HUES48 (cell line): ENCODE measurements around the gene MTCH2.
"Not testable (repeated sequence)": the region's sequence is repeated elsewhere in the genome, so short reads cannot be mapped to it uniquely, and the experiment has no call there.

Experiments used
- H3K27ac ChIP-seq: one replicate; pipeline ENCODE4 v1.7.0; 2013; ENCODE audit warnings: low read depth, low read length, inconsistent platforms
- H3K27me3 ChIP-seq: 2 replicates; pipeline ENCODE4 v1.6.1; 2013; ENCODE audit warnings: mild to moderate bottlenecking, low read length; ENCODE audit not compliant: control insufficient read depth, insufficient read depth
- H3K36me3 ChIP-seq: 2 replicates; pipeline ENCODE4 v1.6.1; 2013; ENCODE audit warnings: low read length; ENCODE audit not compliant: control insufficient read depth, insufficient read depth
- H3K4me1 ChIP-seq: 2 replicates; pipeline ENCODE4 v1.6.1; 2013; ENCODE audit warnings: mild to moderate bottlenecking, low read length; ENCODE audit not compliant: control insufficient read depth, insufficient read depth
- H3K4me3 ChIP-seq: 2 replicates; pipeline ENCODE4 v1.5.1; 2013; ENCODE audit warnings: mild to moderate bottlenecking, low read depth, low read length
- H3K9ac ChIP-seq: 2 replicates; pipeline ENCODE4 v1.6.1; 2013; ENCODE audit warnings: mild to moderate bottlenecking, low read depth, low read length, moderate library complexity
- H3K9me3 ChIP-seq: 2 replicates; pipeline ENCODE4 v1.6.1; 2013; ENCODE audit warnings: low read length; ENCODE audit not compliant: control insufficient read depth, insufficient read depth

Gene MTCH2

DNA sequence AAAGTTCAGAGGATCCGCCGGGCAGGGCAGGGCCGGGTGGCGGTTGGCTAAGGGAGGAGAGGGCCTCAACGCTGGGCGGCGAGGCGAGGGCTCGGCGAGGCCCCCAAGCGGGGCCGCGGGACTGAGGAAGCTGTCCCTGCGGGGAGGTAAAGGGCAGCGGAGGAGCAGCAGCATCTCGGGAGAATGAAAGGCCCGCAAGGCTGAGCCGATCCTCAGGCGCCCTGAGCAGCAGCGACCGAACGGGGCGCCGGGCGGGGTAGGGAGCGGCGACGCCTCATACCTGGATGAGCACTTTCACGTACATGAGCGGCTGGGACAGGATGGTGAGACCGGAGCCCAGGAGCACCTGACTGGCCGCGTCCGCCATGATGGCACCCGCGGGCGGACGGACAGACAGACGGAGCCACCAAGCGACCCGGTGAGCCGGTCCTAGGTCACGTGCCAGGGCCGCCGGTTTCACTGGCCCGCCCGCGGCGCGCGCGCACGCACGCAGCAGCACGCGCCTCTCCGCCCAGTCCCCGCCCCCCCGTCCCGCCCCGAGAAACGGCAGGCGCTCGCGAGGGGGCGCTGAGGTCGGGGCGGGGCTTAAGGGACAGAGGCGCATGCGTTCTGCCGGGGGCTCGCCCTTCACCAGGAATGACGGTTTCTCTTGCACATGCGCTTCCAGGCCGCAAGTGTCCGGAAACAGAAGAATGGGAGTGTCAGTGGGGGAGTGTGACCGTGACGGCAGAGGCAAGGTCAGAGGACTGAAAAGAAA lies at the start of gene MTCH2:
MTCH2 (minus strand) TSS at position 461 of the 757 bp plus-strand sequence; CDS start at position 367, 94 bp downstream.
- peak within 1 kb of the TSS; percentile 93 for H3K9ac ChIP-seq
- peaks cover 6% of the 10 kb centered on the region for H3K4me1 ChIP-seq
- peak within 1 kb of the TSS; percentile 96 for H3K4me3 ChIP-seq
- H3K36me3 ChIP-seq = peaks cover 24% of the 10 kb centered on the region
- H3K27ac ChIP-seq = peak within 1 kb of the TSS; percentile 90
- H3K9me3 ChIP-seq = no peaks in the 10 kb centered on the region
- H3K27me3 ChIP-seq = no peaks in the 10 kb centered on the region

DNA sequence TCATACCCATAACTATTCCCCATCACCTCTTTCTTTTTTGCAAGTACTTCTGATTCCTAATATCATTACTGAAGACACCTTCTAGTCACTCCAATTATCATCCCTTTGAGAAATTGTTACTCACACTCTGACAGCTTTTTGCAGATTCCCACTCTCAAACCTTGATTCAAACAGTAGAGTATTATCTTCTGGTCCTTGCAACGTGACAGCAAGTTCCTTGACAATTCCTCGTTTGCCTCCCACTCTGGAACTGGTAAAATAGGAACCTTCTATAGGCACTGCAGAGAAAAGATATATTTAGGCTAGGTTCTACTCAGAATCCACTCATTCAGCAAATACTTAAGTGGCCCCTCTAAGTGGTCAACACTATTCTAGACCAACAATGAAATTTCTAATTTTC lies 49.6 kb upstream of the MTCH2 start:
- Histone ChIP-seq H3K27ac (no peak overlapping the region), H3K36me3 (no peaks in the 10 kb centered on the region), H3K9ac (no peak overlapping the region)

DNA sequence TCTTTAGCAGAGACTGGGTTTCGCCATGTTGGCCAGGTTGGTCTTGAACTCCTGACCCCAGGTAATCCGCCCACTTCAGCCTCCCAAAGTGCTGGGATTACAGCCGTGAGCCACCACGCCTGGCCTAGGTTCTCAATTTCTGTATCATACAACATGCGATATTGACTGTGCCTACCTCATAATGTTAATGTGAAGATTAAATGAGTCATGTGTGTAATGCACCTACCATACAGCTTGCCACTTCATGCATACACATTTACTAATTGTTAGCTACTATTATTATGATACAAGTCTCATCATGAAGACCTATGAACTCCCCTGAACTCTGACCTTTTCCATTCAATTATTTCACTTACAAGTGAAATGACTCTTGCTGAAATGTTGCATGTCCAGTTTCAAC lies 47.1 kb upstream of the MTCH2 start:
- H3K27me3 ChIP-seq = no peaks in the 10 kb centered on the region
- H3K9me3 ChIP-seq = no peaks in the 10 kb centered on the region
- H3K36me3 ChIP-seq = no peaks in the 10 kb centered on the region
- H3K4me1 ChIP-seq = no peaks in the 10 kb centered on the region
- H3K9ac ChIP-seq = no peak overlapping the region
- H3K4me3 ChIP-seq = no peak overlapping the region
- H3K27ac ChIP-seq = no peak overlapping the region

More for the DNA sequence above, 49.6 kb upstream of the MTCH2 start:
- H3K4me3 ChIP-seq = no peak overlapping the region
- H3K27me3 ChIP-seq = no peaks in the 10 kb centered on the region
- no peaks in the 10 kb centered on the region for H3K9me3 ChIP-seq
- H3K4me1 ChIP-seq = no peaks in the 10 kb centered on the region

DNA sequence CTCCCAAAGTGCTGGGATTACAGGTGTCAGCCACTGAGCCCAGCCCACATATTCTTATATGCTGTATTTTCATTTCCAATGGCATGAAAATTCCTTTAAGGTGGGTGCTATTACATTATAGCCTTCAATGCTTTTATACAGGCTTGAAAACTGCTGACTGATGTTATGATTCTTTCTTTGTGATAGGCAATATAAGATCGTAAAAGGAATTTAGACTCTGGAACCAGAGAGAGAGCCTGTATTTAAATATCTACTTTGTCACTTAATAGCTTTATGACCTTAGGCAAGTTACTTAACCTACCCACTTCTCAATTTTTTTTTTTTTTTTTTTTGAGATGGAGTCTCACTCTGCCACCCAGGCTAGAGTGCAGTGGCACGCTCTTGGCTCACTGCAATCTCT lies 46.6 kb upstream of the MTCH2 start:
- no peaks in the 10 kb centered on the region for H3K36me3 ChIP-seq
- no peak overlapping the region for H3K9ac ChIP-seq
- H3K4me3 ChIP-seq = no peak overlapping the region
- H3K27me3 ChIP-seq = no peaks in the 10 kb centered on the region
- H3K9me3 ChIP-seq = no peaks in the 10 kb centered on the region
- H3K27ac ChIP-seq = no peak overlapping the region
- H3K4me1 ChIP-seq = no peaks in the 10 kb centered on the region

DNA sequence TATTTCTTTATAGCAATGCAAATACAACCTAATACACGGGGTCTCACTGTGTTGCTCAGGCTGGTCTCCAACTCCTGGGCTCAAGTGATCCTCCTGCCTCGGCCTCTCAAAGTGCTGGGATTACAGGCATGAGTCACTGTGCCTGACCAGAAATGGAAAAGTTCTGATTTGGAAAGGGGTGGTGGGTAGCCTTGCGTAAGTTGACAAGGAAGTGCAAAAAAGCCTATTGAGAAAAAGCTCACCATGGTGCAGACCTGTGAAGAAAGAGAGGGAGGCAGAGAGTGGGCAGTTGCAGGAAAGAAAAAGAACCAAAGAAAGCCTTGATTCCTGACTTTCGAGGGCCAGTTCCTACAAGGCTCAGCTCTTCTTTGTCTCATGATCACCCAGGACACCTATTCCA lies 45.8 kb upstream of the MTCH2 start:
- Histone ChIP-seq H3K4me1 (no peaks in the 10 kb centered on the region), H3K27me3 (no peaks in the 10 kb centered on the region), H3K9ac (no peak overlapping the region), H3K36me3 (no peaks in the 10 kb centered on the region), H3K9me3 (no peaks in the 10 kb centered on the region), H3K4me3 (no peak overlapping the region), H3K27ac (no peak overlapping the region)

DNA sequence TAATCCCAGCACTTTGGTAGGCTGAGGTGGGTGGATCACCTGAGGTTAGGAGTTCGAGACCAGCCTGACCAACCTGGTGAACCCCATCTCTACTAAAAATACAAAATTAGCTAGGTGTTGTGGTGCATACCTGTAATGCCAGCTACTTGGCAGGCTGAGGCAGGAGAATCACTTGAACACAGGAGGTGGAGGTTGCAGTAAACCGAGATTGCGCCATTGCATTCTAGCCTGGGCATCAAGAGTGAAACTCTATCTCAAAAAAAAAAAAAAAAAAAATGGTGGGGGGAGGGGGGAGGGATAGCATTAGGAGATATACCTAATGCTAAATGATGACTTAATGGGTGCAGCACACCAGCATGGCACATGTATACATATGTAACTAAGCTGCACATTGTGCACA lies 44.3 kb upstream of the MTCH2 start:
- not testable (repeated sequence) for H3K36me3 ChIP-seq, H3K4me3 ChIP-seq, H3K9ac ChIP-seq, H3K27me3 ChIP-seq, H3K9me3 ChIP-seq, H3K4me1 ChIP-seq, H3K27ac ChIP-seq

DNA sequence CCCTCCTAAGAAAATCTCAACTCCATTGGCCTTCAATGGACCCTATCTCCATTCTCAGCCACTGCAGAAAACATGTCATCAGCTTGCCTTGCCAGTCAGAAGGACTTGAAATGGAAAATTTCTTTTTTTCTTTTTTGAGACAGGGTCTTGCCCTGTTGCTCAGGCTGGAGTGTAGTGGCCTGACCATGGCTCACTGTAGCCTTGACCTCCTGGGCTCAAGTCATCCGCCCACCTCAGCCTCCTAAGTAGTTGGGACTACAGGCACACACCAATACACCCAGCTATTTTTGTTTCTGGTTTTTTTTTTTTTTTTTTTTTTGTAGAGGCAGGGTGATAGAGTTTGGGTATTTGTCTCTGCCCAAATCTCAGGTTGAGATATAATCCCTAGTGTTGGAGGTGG lies 43.8 kb upstream of the MTCH2 start:
- Histone ChIP-seq H3K4me3 (no peak overlapping the region), H3K4me1 (no peaks in the 10 kb centered on the region), H3K9ac (no peak overlapping the region), H3K27ac (no peak overlapping the region), H3K27me3 (no peaks in the 10 kb centered on the region), H3K9me3 (no peaks in the 10 kb centered on the region), H3K36me3 (no peaks in the 10 kb centered on the region)

DNA sequence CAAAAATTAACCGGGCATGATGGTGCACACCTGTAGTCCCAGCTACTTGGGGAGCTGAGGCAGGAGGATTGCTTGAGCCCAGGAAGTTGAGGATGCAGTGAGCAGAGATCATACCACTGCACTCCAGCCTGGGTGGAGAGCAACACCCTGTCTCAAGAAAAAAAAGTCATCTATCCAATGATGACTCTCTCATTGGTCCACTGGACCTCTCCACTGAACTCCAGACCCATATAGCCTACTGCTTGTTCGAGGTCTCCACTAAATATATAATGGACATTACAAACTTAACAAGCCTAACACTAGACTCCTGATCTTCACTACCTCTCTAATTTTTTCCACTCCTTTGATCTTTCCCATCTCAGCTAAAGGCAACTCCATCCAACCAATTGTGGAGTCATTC lies 33.5 kb upstream of the MTCH2 start:
- Histone ChIP-seq H3K4me1 (no peaks in the 10 kb centered on the region), H3K36me3 (no peaks in the 10 kb centered on the region), H3K27me3 (no peaks in the 10 kb centered on the region), H3K9me3 (no peaks in the 10 kb centered on the region), H3K27ac (no peak overlapping the region), H3K4me3 (no peak overlapping the region), H3K9ac (no peak overlapping the region)

DNA sequence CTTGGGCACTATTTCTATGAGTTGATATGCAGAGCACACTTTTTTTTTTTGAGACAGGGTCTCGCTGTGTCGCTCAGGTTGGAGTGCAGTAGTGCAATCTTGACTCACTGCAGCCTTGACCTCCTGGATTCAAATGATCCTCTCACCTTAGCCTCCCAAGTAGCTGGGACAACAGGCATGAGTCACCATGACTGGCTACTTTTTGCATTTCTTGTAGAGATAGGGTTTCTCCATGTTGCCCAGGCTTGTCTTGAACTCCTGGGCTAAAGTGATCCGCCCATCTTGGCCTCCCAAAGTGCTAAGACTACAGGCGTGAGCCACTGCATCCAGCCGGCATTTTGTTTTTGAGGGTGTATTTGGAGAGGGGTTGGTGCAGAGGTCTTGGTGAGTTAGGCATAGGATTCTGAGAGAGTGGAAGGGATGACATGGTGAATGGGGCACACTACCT lies 29.9 kb upstream of the MTCH2 start:
- H3K9ac ChIP-seq = no peak overlapping the region
- no peaks in the 10 kb centered on the region for H3K9me3 ChIP-seq
- H3K27ac ChIP-seq = no peak overlapping the region
- H3K27me3 ChIP-seq = no peaks in the 10 kb centered on the region
- no peaks in the 10 kb centered on the region for H3K4me1 ChIP-seq
- H3K36me3 ChIP-seq = no peaks in the 10 kb centered on the region
- no peak overlapping the region for H3K4me3 ChIP-seq

DNA sequence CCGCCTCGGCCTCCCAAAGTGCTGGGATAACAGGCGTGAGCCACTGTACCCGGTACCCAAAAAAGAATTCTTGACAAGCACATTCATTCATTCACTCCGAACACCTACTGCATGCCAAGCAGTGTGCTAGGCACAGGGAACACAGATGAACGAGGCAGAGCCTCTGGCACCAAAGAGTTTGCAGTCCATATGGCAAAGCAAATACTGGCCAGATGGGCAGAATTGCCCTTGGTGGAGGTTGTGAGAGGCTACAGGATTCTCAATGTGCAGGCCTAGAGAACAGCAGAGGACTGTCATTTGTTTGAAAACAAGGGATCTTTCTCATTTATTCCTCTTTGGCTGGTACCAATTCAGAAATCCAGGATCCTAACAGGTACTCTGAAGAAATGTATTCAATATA lies 27.5 kb upstream of the MTCH2 start:
- no peaks in the 10 kb centered on the region for H3K27me3 ChIP-seq
- no peaks in the 10 kb centered on the region for H3K9me3 ChIP-seq
- H3K4me3 ChIP-seq = no peak overlapping the region
- H3K36me3 ChIP-seq = no peaks in the 10 kb centered on the region
- H3K4me1 ChIP-seq = no peaks in the 10 kb centered on the region
- no peak overlapping the region for H3K27ac ChIP-seq
- no peak overlapping the region for H3K9ac ChIP-seq

DNA sequence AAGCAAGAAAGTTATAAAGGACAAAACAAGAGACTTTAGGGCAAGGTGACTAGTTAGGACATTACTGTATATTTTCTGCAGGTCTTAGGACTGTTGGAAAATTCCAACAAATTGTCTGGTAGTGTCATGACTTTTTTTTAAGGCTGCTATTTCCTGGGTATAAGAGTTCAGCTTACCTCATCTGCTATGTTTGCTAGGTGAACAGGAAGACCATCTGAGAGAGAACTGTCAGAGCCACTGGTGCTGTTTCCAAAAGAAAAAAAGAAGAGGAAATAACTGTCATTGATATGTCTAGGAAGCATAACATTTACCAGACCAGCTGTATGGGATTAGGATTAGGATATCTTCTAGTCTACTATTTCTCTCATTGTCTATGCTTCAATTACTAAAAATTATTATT lies 26.3 kb upstream of the MTCH2 start:
- Histone ChIP-seq H3K4me3 (no peak overlapping the region), H3K27me3 (no peaks in the 10 kb centered on the region), H3K36me3 (no peaks in the 10 kb centered on the region), H3K9me3 (no peaks in the 10 kb centered on the region), H3K4me1 (no peaks in the 10 kb centered on the region), H3K9ac (no peak overlapping the region), H3K27ac (no peak overlapping the region)
